Trophoblast cell (in vitro differentiated cells and primary cell): Measurements from ENCODE around the gene RANBP17.
A peak's percentile ranks its signal among the peaks of the same experiment; 100 is the strongest.

Experiments used
- DNase-seq, 2 donors: peaks; one replicate each; pipeline ENCODE4 v3.0.0-alpha.2; 2016
- H2AFZ ChIP-seq: 2 replicates; pipeline ENCODE4 v1.6.1; 2013; ENCODE audit warnings: low read length, moderate library complexity, mild to moderate bottlenecking; ENCODE audit not compliant: insufficient read depth, poor library complexity
- H2AK5ac ChIP-seq: 2 replicates; pipeline ENCODE4 v1.6.1; 2013; ENCODE audit warnings: mild to moderate bottlenecking, low read length
- H2BK120ac ChIP-seq: 2 replicates; pipeline ENCODE4 v1.6.1; 2013; ENCODE audit warnings: low read length, mild to moderate bottlenecking, moderate library complexity; ENCODE audit not compliant: insufficient read depth, poor library complexity
- H2BK12ac ChIP-seq: 2 replicates; pipeline ENCODE4 v1.6.1; 2013; ENCODE audit warnings: mild to moderate bottlenecking, low read length, moderate library complexity
- H2BK5ac ChIP-seq: 2 replicates; pipeline ENCODE4 v1.6.1; 2013; ENCODE audit warnings: low read length, low read depth, moderate library complexity, mild to moderate bottlenecking; ENCODE audit not compliant: poor library complexity
- H3K14ac ChIP-seq: 2 replicates; pipeline ENCODE4 v1.6.1; 2013; ENCODE audit warnings: mild to moderate bottlenecking, low read length
- H3K18ac ChIP-seq: 2 replicates; pipeline ENCODE4 v1.6.1; 2013; ENCODE audit warnings: mild to moderate bottlenecking, low read length
- H3K23ac ChIP-seq: 2 replicates; pipeline ENCODE4 v1.6.1; 2013; ENCODE audit warnings: low read length
- H3K27ac ChIP-seq: 2 replicates; pipeline ENCODE4 v1.5.1; 2013; ENCODE audit warnings: low read depth, mild to moderate bottlenecking, inconsistent platforms, low read length, moderate library complexity
- H3K27me3 ChIP-seq: 2 replicates; pipeline ENCODE4 v1.6.1; 2013; ENCODE audit warnings: inconsistent platforms, mild to moderate bottlenecking, low read length, moderate library complexity; ENCODE audit not compliant: insufficient read depth
- H3K36me3 ChIP-seq, 2 experiments: 1 replicate in 1 of 2; 2 replicates in 1 of 2; pipeline ENCODE4 v1.6.1; 2013; ENCODE audit warnings: low read length in 2 of 2, mild to moderate bottlenecking in 2 of 2, moderate library complexity in 1 of 2; ENCODE audit not compliant: insufficient read depth in 2 of 2, control insufficient read depth in 1 of 2
- H3K4ac ChIP-seq: 2 replicates; pipeline ENCODE4 v1.6.1; 2013; ENCODE audit warnings: low read depth, mild to moderate bottlenecking, low read length, moderate library complexity
- H3K4me1 ChIP-seq, 2 experiments: 1 replicate in 1 of 2; 2 replicates in 1 of 2; pipeline ENCODE4 v1.6.1; 2013; ENCODE audit warnings: low read length in 2 of 2, mild to moderate bottlenecking in 2 of 2, moderate library complexity in 1 of 2; ENCODE audit not compliant: insufficient read depth in 2 of 2, control insufficient read depth in 1 of 2
- H3K4me2 ChIP-seq: 2 replicates; pipeline ENCODE4 v1.6.1; 2013; ENCODE audit warnings: inconsistent platforms, mild to moderate bottlenecking, low read length, moderate library complexity
- H3K4me3 ChIP-seq: 2 replicates; pipeline ENCODE4 v1.5.1; 2013; ENCODE audit warnings: mild to moderate bottlenecking, low read depth, low read length, inconsistent platforms
- H3K79me1 ChIP-seq: one replicate; pipeline ENCODE4 v1.6.1; 2013; ENCODE audit warnings: low read length
- H3K79me2 ChIP-seq: 2 replicates; pipeline ENCODE4 v1.6.1; 2013; ENCODE audit warnings: low read length, mild to moderate bottlenecking; ENCODE audit not compliant: control insufficient read depth, insufficient read depth, poor library complexity
- H3K9ac ChIP-seq: 2 replicates; pipeline ENCODE4 v1.6.1; 2013; ENCODE audit warnings: mild to moderate bottlenecking, low read length
- H3K9me3 ChIP-seq: 2 replicates; pipeline ENCODE4 v1.6.1; 2013; ENCODE audit warnings: low read depth, mild to moderate bottlenecking, control low read depth, inconsistent platforms, low read length; ENCODE audit not compliant: insufficient read depth
- H4K12ac ChIP-seq: 2 replicates; pipeline ENCODE4 v1.6.1; 2013; ENCODE audit warnings: low read depth, mild to moderate bottlenecking, low read length, moderate library complexity
- H4K8ac ChIP-seq: 2 replicates; pipeline ENCODE4 v1.6.1; 2013; ENCODE audit warnings: low read depth, mild to moderate bottlenecking, low read length, moderate library complexity
- H4K91ac ChIP-seq: one replicate; pipeline ENCODE4 v1.6.1; 2013; ENCODE audit warnings: low read depth, mild to moderate bottlenecking, low read length, moderate library complexity
- WGBS: extraction: QIAGEN DNeasy Blood & Tissue Kit; methylation state at CpG from one replicate; pipeline ENCODE4 v1.1.7; 2013; ENCODE audit warnings: missing lambda C conversion rate; ENCODE audit not compliant: insufficient read length, insufficient coverage; ENCODE audit errors: extremely low coverage; 5-methylcytosine and 5-hydroxymethylcytosine counted together

Gene RANBP17

GRCh38 chr5:171340042-171340441 is 478.2 kb downstream of the RANBP17 start:
- Histone ChIP-seq H3K9ac (no peak overlapping the region), H4K91ac (no peak overlapping the region), H3K18ac (no peak overlapping the region), H3K4me3 (no peak overlapping the region), H3K27ac (no peak overlapping the region), H3K4me2 (no peak overlapping the region), H4K8ac (no peak overlapping the region), H2AFZ (no peak overlapping the region), H3K79me2 (no peaks in the 10 kb centered on the region), H3K4ac (no peak overlapping the region), H3K14ac (no peak overlapping the region), H3K27me3 (no peaks in the 10 kb centered on the region), H4K12ac (no peak overlapping the region), H3K23ac (no peak overlapping the region), H3K4me1 (peaks cover 0 to 4% of the 10 kb centered on the region in 2 experiments), H3K9me3 (no peaks in the 10 kb centered on the region), H2BK12ac (no peak overlapping the region), H2BK120ac (no peak overlapping the region), H3K79me1 (no peaks in the 10 kb centered on the region), H2BK5ac (no peak overlapping the region), H3K36me3 (no peaks in the 10 kb centered on the region), H2AK5ac (no peak overlapping the region)
- no peak for DNase-seq

GRCh38 chr5:171340491-171340890 is 478.7 kb downstream of the RANBP17 start:
- no peak overlapping the region for H2BK120ac ChIP-seq
- no peak overlapping the region for H2BK12ac ChIP-seq
- no peak overlapping the region for H2AK5ac ChIP-seq
- H3K36me3 ChIP-seq, result no peaks in the 10 kb centered on the region
- no peak overlapping the region for H3K4me3 ChIP-seq
- H3K79me2 ChIP-seq, result no peaks in the 10 kb centered on the region
- H3K4me1 ChIP-seq, result peaks cover 0 to 4% of the 10 kb centered on the region in 2 experiments
- H3K27me3 ChIP-seq, result no peaks in the 10 kb centered on the region
- H4K8ac ChIP-seq, result no peak overlapping the region
- no peak overlapping the region for H3K23ac ChIP-seq
- no peak overlapping the region for H2BK5ac ChIP-seq
- H3K18ac ChIP-seq, result no peak overlapping the region
- H3K4me2 ChIP-seq, result no peak overlapping the region
- H3K4ac ChIP-seq, result no peak overlapping the region
- no peak overlapping the region for H3K14ac ChIP-seq
- H3K79me1 ChIP-seq, result no peaks in the 10 kb centered on the region
- H3K9me3 ChIP-seq, result no peaks in the 10 kb centered on the region
- WGBS, result no CpG with 5 or more reads among the region's 6 CpGs
- H4K12ac ChIP-seq, result no peak overlapping the region
- no peak overlapping the region for H3K9ac ChIP-seq
- no peak overlapping the region for H4K91ac ChIP-seq
- DNase-seq, result no peak
- no peak overlapping the region for H3K27ac ChIP-seq
- no peak overlapping the region for H2AFZ ChIP-seq

GRCh38 chr5:171342362-171343111 is 480.7 kb downstream of the RANBP17 start:
- no peak overlapping the region for H2BK5ac ChIP-seq
- no peak overlapping the region for H3K27ac ChIP-seq
- H3K36me3 ChIP-seq, result no peaks in the 10 kb centered on the region
- H3K9ac ChIP-seq, result no peak overlapping the region
- H3K9me3 ChIP-seq, result no peaks in the 10 kb centered on the region
- no peak overlapping the region for H3K18ac ChIP-seq
- DNase-seq, result peak; percentile 45 to 86
- no peaks in the 10 kb centered on the region for H3K4me1 ChIP-seq
- no CpG with 5 or more reads among the region's 17 CpGs for WGBS
- H3K79me1 ChIP-seq, result no peaks in the 10 kb centered on the region
- H3K79me2 ChIP-seq, result no peaks in the 10 kb centered on the region
- H4K12ac ChIP-seq, result no peak overlapping the region
- no peaks in the 10 kb centered on the region for H3K27me3 ChIP-seq
- no peak overlapping the region for H3K14ac ChIP-seq
- no peak overlapping the region for H3K4me3 ChIP-seq
- H3K4ac ChIP-seq, result no peak overlapping the region
- H4K91ac ChIP-seq, result no peak overlapping the region
- no peak overlapping the region for H2AFZ ChIP-seq
- no peak overlapping the region for H3K4me2 ChIP-seq
- no peak overlapping the region for H4K8ac ChIP-seq
- no peak overlapping the region for H2BK120ac ChIP-seq
- H3K23ac ChIP-seq, result no peak overlapping the region
- no peak overlapping the region for H2AK5ac ChIP-seq
- no peak overlapping the region for H2BK12ac ChIP-seq

- Histone ChIP-seq H2AK5ac (no peak overlapping the region), H3K4me3 (no peak overlapping the region), H3K27ac (no peak overlapping the region), H3K4me2 (no peak overlapping the region), H3K27me3 (no peaks in the 10 kb centered on the region), H3K4me1 (no peaks in the 10 kb centered on the region), H3K18ac (no peak overlapping the region), H4K8ac (no peak overlapping the region), H3K79me1 (no peaks in the 10 kb centered on the region), H2BK5ac (no peak overlapping the region), H3K9me3 (no peaks in the 10 kb centered on the region), H3K9ac (no peak overlapping the region), H2AFZ (no peak overlapping the region), H2BK12ac (no peak overlapping the region), H4K91ac (no peak overlapping the region), H3K36me3 (no peaks in the 10 kb centered on the region), H4K12ac (no peak overlapping the region), H2BK120ac (no peak overlapping the region), H3K4ac (no peak overlapping the region), H3K79me2 (no peaks in the 10 kb centered on the region), H3K23ac (no peak overlapping the region), H3K14ac (no peak overlapping the region)
- no peak for DNase-seq
- WGBS, result no CpG with 5 or more reads among the region's 19 CpGs
Measured at GRCh38 chr5:171344936-171345608, 483.3 kb downstream of the RANBP17 start.
